Trophoblast cell (in vitro differentiated cells and primary cell): ENCODE results near the gene ZBTB12.

Experiments
- DNase-seq, 2 donors: peaks; one replicate each; pipeline ENCODE4 v3.0.0-alpha.2; 2016
- H2AFZ ChIP-seq: 2 replicates; pipeline ENCODE4 v1.6.1; 2013; ENCODE audit warnings: low read length, moderate library complexity, mild to moderate bottlenecking; ENCODE audit not compliant: insufficient read depth, poor library complexity
- H2AK5ac ChIP-seq: 2 replicates; pipeline ENCODE4 v1.6.1; 2013; ENCODE audit warnings: mild to moderate bottlenecking, low read length
- H2BK120ac ChIP-seq: 2 replicates; pipeline ENCODE4 v1.6.1; 2013; ENCODE audit warnings: low read length, mild to moderate bottlenecking, moderate library complexity; ENCODE audit not compliant: insufficient read depth, poor library complexity
- H2BK12ac ChIP-seq: 2 replicates; pipeline ENCODE4 v1.6.1; 2013; ENCODE audit warnings: mild to moderate bottlenecking, low read length, moderate library complexity
- H2BK5ac ChIP-seq: 2 replicates; pipeline ENCODE4 v1.6.1; 2013; ENCODE audit warnings: low read length, low read depth, moderate library complexity, mild to moderate bottlenecking; ENCODE audit not compliant: poor library complexity
- H3K14ac ChIP-seq: 2 replicates; pipeline ENCODE4 v1.6.1; 2013; ENCODE audit warnings: mild to moderate bottlenecking, low read length
- H3K18ac ChIP-seq: 2 replicates; pipeline ENCODE4 v1.6.1; 2013; ENCODE audit warnings: mild to moderate bottlenecking, low read length
- H3K23ac ChIP-seq: 2 replicates; pipeline ENCODE4 v1.6.1; 2013; ENCODE audit warnings: low read length
- H3K27ac ChIP-seq: 2 replicates; pipeline ENCODE4 v1.5.1; 2013; ENCODE audit warnings: low read depth, mild to moderate bottlenecking, inconsistent platforms, low read length, moderate library complexity
- H3K27me3 ChIP-seq: 2 replicates; pipeline ENCODE4 v1.6.1; 2013; ENCODE audit warnings: inconsistent platforms, mild to moderate bottlenecking, low read length, moderate library complexity; ENCODE audit not compliant: insufficient read depth
- H3K36me3 ChIP-seq, 2 experiments: 1 replicate in 1 of 2; 2 replicates in 1 of 2; pipeline ENCODE4 v1.6.1; 2013; ENCODE audit warnings: low read length in 2 of 2, mild to moderate bottlenecking in 2 of 2, moderate library complexity in 1 of 2; ENCODE audit not compliant: insufficient read depth in 2 of 2, control insufficient read depth in 1 of 2
- H3K4ac ChIP-seq: 2 replicates; pipeline ENCODE4 v1.6.1; 2013; ENCODE audit warnings: low read depth, mild to moderate bottlenecking, low read length, moderate library complexity
- H3K4me1 ChIP-seq, 2 experiments: 1 replicate in 1 of 2; 2 replicates in 1 of 2; pipeline ENCODE4 v1.6.1; 2013; ENCODE audit warnings: low read length in 2 of 2, mild to moderate bottlenecking in 2 of 2, moderate library complexity in 1 of 2; ENCODE audit not compliant: insufficient read depth in 2 of 2, control insufficient read depth in 1 of 2
- H3K4me2 ChIP-seq: 2 replicates; pipeline ENCODE4 v1.6.1; 2013; ENCODE audit warnings: inconsistent platforms, mild to moderate bottlenecking, low read length, moderate library complexity
- H3K4me3 ChIP-seq: 2 replicates; pipeline ENCODE4 v1.5.1; 2013; ENCODE audit warnings: mild to moderate bottlenecking, low read depth, low read length, inconsistent platforms
- H3K79me1 ChIP-seq: one replicate; pipeline ENCODE4 v1.6.1; 2013; ENCODE audit warnings: low read length
- H3K79me2 ChIP-seq: 2 replicates; pipeline ENCODE4 v1.6.1; 2013; ENCODE audit warnings: low read length, mild to moderate bottlenecking; ENCODE audit not compliant: control insufficient read depth, insufficient read depth, poor library complexity
- H3K9ac ChIP-seq: 2 replicates; pipeline ENCODE4 v1.6.1; 2013; ENCODE audit warnings: mild to moderate bottlenecking, low read length
- H3K9me3 ChIP-seq: 2 replicates; pipeline ENCODE4 v1.6.1; 2013; ENCODE audit warnings: low read depth, mild to moderate bottlenecking, control low read depth, inconsistent platforms, low read length; ENCODE audit not compliant: insufficient read depth
- H4K12ac ChIP-seq: 2 replicates; pipeline ENCODE4 v1.6.1; 2013; ENCODE audit warnings: low read depth, mild to moderate bottlenecking, low read length, moderate library complexity
- H4K8ac ChIP-seq: 2 replicates; pipeline ENCODE4 v1.6.1; 2013; ENCODE audit warnings: low read depth, mild to moderate bottlenecking, low read length, moderate library complexity
- H4K91ac ChIP-seq: one replicate; pipeline ENCODE4 v1.6.1; 2013; ENCODE audit warnings: low read depth, mild to moderate bottlenecking, low read length, moderate library complexity
- WGBS: extraction: QIAGEN DNeasy Blood & Tissue Kit; methylation state at CpG from one replicate; pipeline ENCODE4 v1.1.7; 2013; ENCODE audit warnings: missing lambda C conversion rate; ENCODE audit not compliant: insufficient read length, insufficient coverage; ENCODE audit errors: extremely low coverage; 5-methylcytosine and 5-hydroxymethylcytosine counted together

Gene ZBTB12

GRCh38 chr6:31947864-31948263 is 46.0 kb upstream of the ZBTB12 start:
- no peak overlapping the region for H3K4ac ChIP-seq
- H2AK5ac ChIP-seq: no peak overlapping the region
- H3K4me3 ChIP-seq: no peak overlapping the region
- H3K79me2 ChIP-seq: no peaks in the 10 kb centered on the region
- H3K18ac ChIP-seq: peak overlapping the region; percentile 9
- no peaks in the 10 kb centered on the region for H3K27me3 ChIP-seq
- peak overlapping the region; percentile 63 for H4K91ac ChIP-seq
- peak overlapping the region; percentile 34 for H2BK12ac ChIP-seq
- no peak overlapping the region for H4K8ac ChIP-seq
- H4K12ac ChIP-seq: no peak overlapping the region
- H3K23ac ChIP-seq: no peak overlapping the region
- peaks cover 10 to 21% of the 10 kb centered on the region in 2 experiments for H3K36me3 ChIP-seq
- no peak overlapping the region for H3K4me2 ChIP-seq
- peak overlapping the region; percentile 21 for H2BK120ac ChIP-seq
- H3K14ac ChIP-seq: no peak overlapping the region
- peaks cover 5% of the 10 kb centered on the region for H3K9me3 ChIP-seq
- no CpG with 5 or more reads among the region's 4 CpGs for WGBS
- no peak for DNase-seq
- H2AFZ ChIP-seq: no peak overlapping the region
- H2BK5ac ChIP-seq: no peak overlapping the region
- H3K9ac ChIP-seq: no peak overlapping the region
- peaks cover 4% of the 10 kb centered on the region for H3K79me1 ChIP-seq
- peaks cover 0 to 2% of the 10 kb centered on the region in 2 experiments for H3K4me1 ChIP-seq
- no peak overlapping the region for H3K27ac ChIP-seq

- WGBS: no CpG with 5 or more reads among the region's 24 CpGs
- no peaks in the 10 kb centered on the region for H3K27me3 ChIP-seq
- no peak overlapping the region for H3K23ac ChIP-seq
- no peak overlapping the region for H3K4ac ChIP-seq
- no peak overlapping the region for H4K8ac ChIP-seq
- H4K91ac ChIP-seq: no peak overlapping the region
- H3K14ac ChIP-seq: no peak overlapping the region
- peaks cover 4% of the 10 kb centered on the region for H3K79me1 ChIP-seq
- H3K4me2 ChIP-seq: no peak overlapping the region
- H2AK5ac ChIP-seq: no peak overlapping the region
- peaks cover 7 to 19% of the 10 kb centered on the region in 2 experiments for H3K36me3 ChIP-seq
- H3K4me3 ChIP-seq: no peak overlapping the region
- H2BK120ac ChIP-seq: no peak overlapping the region
- DNase-seq: no peak
- no peak overlapping the region for H3K9ac ChIP-seq
- peaks cover 8% of the 10 kb centered on the region for H3K9me3 ChIP-seq
- H4K12ac ChIP-seq: no peak overlapping the region
- no peaks in the 10 kb centered on the region for H3K79me2 ChIP-seq
- no peak overlapping the region for H2AFZ ChIP-seq
- H2BK5ac ChIP-seq: no peak overlapping the region
- peaks cover 0 to 2% of the 10 kb centered on the region in 2 experiments for H3K4me1 ChIP-seq
- no peak overlapping the region for H3K18ac ChIP-seq
- no peak overlapping the region for H2BK12ac ChIP-seq
- H3K27ac ChIP-seq: no peak overlapping the region
These were observed 45.3 kb upstream of the ZBTB12 start for GRCh38 chr6:31947070-31947675.

GRCh38 chr6:31946370-31946885 is 44.5 kb upstream of the ZBTB12 start:
- no peak overlapping the region for H2BK120ac ChIP-seq
- H3K4me1 ChIP-seq: peaks cover 0 to 2% of the 10 kb centered on the region in 2 experiments
- H2BK5ac ChIP-seq: no peak overlapping the region
- no peak overlapping the region for H3K27ac ChIP-seq
- peaks cover 4% of the 10 kb centered on the region for H3K79me1 ChIP-seq
- no peak overlapping the region for H3K9ac ChIP-seq
- peaks cover 8% of the 10 kb centered on the region for H3K9me3 ChIP-seq
- DNase-seq: no peak
- H2AK5ac ChIP-seq: no peak overlapping the region
- H4K91ac ChIP-seq: peak overlapping the region; percentile 37
- H3K27me3 ChIP-seq: no peaks in the 10 kb centered on the region
- no peaks in the 10 kb centered on the region for H3K79me2 ChIP-seq
- H3K14ac ChIP-seq: no peak overlapping the region
- no peak overlapping the region for H4K12ac ChIP-seq
- H2AFZ ChIP-seq: no peak overlapping the region
- H3K23ac ChIP-seq: no peak overlapping the region
- H3K4ac ChIP-seq: no peak overlapping the region
- no peak overlapping the region for H3K18ac ChIP-seq
- H2BK12ac ChIP-seq: no peak overlapping the region
- no peak overlapping the region for H4K8ac ChIP-seq
- peaks cover 0 to 11% of the 10 kb centered on the region in 2 experiments for H3K36me3 ChIP-seq
- H3K4me2 ChIP-seq: no peak overlapping the region
- no CpG with 5 or more reads among the region's 11 CpGs for WGBS
- no peak overlapping the region for H3K4me3 ChIP-seq

GRCh38 chr6:31945507-31946369 is 43.9 kb upstream of the ZBTB12 start, which contains the start of gene CFB:
CFB (plus strand) TSS chr6:31946095; CDS start chr6:31946222, 127 bp downstream.
- Histone ChIP-seq H3K23ac (no peak within 1 kb of the TSS), H2BK5ac (no peak within 1 kb of the TSS), H2AFZ (no peak within 1 kb of the TSS), H3K18ac (no peak within 1 kb of the TSS), H3K9ac (no peak within 1 kb of the TSS), H4K12ac (no peak within 1 kb of the TSS), H2BK120ac (no peak within 1 kb of the TSS), H3K4me2 (no peak within 1 kb of the TSS), H3K9me3 (peaks cover 8% of the 10 kb centered on the region), H3K4me1 (peaks cover 0 to 2% of the 10 kb centered on the region in 2 experiments), H3K79me1 (peaks cover 4% of the 10 kb centered on the region), H3K36me3 (peaks cover 0 to 4% of the 10 kb centered on the region in 2 experiments), H4K8ac (no peak within 1 kb of the TSS), H3K4me3 (no peak within 1 kb of the TSS), H2AK5ac (no peak within 1 kb of the TSS), H3K79me2 (no peaks in the 10 kb centered on the region), H3K27me3 (no peaks in the 10 kb centered on the region), H3K14ac (no peak within 1 kb of the TSS), H4K91ac (peak within 1 kb of the TSS; percentile 37), H3K27ac (no peak within 1 kb of the TSS), H3K4ac (no peak within 1 kb of the TSS), H2BK12ac (no peak within 1 kb of the TSS)
- DNase-seq: peak; percentile 89
- WGBS: no CpG with 5 or more reads among the region's 11 CpGs
